ENCODE measurements around the gene AHRR.

AHRR gene

DNA sequence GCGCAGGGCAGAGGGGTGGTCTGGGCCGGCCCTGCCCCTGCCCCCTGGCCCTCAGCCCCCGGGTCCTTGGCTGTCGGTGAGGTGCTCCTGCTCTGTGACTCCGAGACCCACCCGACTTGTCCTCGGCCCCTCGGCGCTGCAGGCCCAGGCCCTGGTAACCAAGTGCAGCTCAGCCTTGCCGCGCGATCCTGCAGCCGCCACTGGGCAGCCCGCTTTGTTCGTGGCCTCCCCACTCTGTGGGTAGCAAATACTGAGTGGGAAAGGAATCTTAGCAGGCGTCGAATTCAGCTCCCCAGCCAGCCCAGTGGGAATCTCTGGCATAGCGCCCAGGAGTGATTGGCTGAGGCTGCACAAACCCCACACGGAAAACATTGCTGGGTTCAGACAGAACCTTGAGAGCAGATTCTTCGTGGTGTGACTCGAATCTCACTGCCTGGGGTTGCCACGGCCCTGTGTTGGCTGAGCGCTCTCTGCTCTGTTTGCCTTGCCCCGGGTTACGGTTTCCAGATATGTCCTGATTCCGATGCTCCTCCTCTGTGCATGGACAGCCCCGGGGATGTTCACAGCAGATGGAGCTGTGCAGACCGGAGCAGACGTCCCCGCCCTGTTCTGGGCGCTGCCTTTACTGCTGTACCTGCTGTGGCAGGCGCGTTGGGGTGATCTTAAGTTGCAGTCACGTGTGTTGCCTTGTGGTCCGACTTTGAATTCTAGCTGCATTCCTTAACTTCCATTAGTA, 108.1 kb downstream of the AHRR start:
- no peak for DNase-seq (ENCODE audit: low read depth)

DNA sequence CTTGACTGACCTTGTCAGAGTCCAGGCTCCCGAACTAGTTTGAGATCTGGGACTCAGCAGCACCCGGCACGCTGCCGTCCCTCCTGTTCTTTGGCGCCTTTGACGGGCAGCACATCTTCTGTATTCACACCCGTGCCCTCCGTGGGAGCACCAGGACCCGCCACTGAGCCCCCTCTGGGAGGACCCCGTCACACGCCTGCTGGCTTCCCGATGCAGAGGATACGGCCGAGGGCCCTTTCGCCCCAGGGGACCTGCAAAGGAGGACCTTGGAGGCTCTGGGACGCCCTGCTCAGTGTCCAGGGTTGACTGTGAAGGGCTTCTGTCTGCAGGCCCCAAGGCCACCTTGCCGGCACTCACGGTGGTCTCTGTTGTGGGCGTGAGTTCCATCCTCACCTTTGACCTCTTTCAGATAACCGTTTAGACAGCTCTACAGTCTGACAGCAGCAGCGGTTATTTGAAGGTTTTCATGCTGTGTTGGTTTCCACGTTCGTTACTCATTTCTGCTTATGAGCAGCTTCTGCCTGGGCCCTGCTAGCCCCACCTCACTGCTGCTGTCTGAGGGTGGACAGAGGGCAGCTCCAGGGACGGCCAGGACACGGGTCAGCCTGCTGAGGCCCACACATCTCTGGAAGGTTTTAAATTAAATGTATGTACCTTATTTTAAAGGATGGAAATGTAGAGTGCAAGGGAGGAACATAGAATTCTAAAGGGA, 108.9 kb downstream of the AHRR start:
- no peak for DNase-seq (ENCODE audit: low read depth)

DNA sequence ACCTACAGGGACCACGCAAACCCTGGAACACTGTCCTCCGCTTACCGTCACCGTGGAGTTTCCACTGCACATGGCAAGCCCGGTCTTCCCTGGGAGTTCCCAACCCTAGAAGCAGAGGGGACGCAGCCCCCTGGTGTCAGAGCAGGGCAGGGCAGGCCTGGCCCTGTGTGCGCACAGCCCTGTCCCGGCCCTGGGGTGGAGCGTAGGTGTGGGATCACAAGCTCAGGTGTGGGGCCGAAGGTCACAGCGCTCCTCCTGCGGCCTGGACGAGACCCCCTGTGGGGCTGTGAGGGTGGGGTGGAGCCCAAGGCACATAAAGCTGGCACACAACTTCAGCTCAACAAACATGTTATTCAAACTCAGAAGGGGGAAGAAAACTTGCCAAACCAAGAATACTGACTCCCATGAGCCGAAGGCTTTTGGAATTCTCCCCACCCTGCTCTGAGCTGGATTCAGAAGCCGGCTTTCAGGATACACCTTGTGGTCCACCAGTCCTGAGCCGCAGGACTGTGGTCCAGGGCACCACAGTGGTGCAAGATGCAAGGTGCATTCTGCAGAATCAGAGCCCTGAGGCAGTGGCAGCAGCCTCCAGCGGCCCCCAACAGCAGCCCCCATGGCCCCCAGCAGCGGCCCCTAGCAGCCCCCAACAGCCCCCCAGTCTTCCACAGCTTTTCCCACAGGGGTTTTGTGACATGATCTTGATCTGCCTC, 109.6 kb downstream of the AHRR start:
- peak; percentile 29 for DNase-seq (ENCODE audit: low read depth)

DNA sequence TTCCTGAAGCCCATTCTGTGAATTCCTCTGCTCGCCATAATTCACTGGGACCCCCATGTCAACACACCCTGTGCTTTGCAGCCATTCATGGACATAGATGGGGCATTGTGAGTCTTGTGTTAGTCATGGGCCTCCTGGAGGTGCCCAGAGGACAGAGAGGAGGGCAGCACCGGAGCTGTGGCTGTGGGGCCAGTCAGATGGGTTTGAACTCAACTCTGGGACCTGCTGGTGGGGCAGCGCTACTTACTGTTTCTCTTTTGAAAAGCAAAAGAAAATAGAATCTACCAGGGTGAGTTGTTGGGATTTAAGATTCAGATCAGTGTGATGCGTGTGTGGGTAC, 110.2 kb downstream of the AHRR start:
- no peak for DNase-seq (ENCODE audit: low read depth)

DNA sequence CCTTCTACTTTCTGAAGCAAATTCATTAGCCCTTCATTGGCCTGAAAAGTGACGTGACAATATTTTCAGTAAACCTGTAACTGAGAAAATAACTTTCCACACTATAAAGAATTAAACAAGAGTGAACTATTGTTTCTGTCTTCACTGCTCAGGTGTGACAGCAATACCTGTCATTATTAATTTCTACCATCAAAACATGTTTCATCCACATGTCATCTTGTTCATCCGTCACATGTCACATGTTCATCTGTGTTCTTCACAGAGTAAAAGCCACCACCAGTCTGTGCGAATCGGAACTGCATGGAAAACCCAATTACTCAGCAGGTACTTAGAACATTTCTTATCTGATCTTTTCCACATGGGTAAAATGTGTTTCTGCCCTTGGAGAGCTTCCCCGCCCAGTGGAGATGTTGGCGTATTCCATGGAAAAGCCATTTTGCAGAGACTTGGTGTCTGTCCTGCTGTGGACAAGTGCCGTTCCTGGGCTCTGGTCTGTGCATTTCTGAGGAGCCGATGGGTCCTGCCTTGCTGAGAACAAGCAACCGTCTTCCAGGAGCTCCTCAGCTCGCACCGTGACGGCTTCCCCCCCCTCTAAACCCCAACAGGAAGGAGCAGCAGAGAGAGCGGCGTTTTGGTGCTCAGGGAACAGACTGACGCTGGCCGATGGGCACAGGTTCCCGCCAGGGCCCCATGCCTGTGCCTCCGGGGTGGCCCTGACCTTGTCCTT, 110.8 kb downstream of the AHRR start:
- no peak for DNase-seq (ENCODE audit: low read depth)

DNA sequence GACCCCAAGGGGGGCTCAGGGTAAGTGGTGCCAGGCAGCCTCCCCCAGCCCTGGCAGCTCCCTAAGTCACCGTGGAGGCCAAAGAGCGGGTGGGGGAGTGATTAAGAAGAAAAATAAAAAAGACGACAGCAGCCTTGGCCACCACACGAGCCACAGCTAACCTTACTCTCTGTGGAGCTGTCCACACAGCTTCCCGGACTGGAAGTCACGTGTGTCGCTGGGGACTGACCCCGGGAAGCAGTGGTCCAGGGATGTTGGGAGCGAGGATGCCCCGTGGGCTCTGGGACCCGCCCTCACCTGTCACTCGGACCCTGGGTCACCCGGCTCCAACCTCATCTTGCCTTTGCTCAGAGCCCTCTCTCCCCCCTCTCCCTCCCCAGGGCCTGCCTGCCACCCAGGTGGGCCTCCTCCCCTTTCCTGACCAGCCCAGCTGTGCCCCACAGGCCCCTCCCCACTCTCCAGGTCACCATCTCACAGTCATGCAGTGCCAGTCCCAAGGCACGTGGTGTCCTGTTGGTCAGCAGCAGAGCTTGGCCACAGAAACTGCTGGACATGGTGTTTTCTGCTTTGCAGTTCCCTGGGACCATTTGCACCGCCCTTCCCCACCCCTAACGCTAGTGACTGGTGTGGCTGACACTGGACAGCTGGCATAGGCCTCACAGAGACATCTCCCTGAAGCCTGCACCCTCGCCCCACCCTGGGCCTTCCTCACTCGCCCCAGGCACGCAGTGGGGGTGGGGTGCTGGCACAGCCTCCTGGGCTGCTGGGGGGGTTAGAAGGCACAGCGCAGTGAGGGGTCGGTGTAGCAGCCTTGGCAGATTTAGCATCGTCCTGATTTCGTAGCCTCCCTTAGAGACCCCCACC, 111.6 kb downstream of the AHRR start:
- DNase-seq (ENCODE audit: low read depth): no peak

DNA sequence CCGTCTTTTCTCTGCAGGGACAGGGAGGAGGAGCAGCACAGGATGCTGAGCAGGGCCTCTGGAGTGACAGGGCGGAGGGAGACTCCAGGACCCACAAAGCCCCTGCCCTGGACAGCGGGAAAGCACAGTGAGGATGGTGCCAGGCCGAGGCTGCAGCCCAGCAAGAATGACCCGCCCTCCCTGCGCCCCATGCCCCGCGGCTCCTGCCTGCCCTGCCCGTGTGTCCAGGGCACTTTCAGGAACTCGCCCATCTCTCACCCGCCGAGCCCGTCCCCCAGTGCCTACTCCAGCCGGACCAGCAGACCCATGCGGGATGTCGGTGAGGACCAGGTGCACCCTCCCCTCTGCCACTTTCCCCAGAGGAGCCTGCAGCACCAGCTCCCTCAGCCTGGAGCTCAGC, 112.3 kb downstream of the AHRR start:
- DNase-seq (ENCODE audit: low read depth): no peak

DNA sequence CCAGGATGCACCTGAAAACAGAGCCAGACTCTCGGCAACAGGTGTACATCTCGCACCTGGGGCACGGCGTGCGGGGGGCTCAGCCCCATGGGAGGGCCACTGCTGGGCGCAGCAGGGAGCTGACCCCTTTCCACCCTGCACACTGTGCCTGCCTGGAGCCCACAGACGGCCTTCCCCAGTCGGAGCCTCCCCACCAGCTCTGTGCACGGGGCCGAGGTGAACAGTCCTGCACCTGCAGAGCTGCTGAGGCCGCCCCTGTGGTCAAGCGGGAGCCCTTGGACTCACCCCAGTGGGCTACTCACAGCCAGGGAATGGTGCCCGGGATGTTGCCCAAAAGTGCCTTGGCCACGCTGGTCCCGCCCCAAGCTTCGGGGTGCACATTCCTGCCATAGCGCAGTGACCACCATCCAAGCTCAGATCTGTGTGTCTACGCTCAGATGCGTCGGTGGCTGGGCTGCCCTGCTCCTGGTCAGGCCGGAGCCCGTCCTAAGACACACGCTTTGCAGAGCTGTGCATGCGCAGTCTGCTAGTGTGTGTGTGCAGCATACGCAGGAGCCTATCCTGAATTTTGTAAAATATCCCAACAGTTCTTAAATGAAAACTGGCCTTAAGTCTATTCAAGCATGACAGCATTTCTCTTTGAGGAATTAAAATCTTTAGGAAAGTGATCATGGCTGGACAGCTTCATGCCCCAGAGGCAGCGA, 113.1 kb downstream of the AHRR start:
- no peak for DNase-seq (ENCODE audit: low read depth)

DNA sequence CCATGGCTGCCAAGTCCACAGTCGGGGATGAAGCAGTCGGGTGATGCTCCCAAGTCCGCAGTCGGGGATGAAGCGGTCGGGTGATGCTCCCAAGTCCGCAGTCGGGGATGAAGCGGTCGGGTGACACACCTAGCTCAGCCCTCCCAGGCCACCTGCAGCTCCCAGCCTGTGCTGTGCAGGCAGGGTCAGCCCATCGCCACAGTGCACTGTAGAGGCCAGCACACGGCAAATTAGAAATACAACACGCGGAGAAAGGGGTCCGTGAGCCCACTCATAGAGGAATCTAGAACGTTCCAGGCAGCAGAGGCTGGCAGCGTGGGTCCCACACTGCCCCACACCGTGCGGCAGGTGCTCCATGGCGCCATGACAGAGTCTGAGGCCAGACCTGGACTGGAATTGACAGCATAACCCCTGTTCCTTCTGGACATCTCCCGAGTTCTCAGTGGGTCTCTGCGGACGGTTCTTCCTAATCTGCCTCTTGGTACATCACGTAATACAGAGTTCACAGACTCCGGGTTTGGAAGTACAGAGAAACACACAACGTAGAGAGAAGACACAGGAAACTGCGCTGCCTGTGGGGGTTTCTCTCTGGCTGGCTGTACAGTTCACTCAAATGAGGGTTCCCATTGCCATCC, 113.8 kb downstream of the AHRR start:
- DNase-seq (ENCODE audit: low read depth): no peak

DNA sequence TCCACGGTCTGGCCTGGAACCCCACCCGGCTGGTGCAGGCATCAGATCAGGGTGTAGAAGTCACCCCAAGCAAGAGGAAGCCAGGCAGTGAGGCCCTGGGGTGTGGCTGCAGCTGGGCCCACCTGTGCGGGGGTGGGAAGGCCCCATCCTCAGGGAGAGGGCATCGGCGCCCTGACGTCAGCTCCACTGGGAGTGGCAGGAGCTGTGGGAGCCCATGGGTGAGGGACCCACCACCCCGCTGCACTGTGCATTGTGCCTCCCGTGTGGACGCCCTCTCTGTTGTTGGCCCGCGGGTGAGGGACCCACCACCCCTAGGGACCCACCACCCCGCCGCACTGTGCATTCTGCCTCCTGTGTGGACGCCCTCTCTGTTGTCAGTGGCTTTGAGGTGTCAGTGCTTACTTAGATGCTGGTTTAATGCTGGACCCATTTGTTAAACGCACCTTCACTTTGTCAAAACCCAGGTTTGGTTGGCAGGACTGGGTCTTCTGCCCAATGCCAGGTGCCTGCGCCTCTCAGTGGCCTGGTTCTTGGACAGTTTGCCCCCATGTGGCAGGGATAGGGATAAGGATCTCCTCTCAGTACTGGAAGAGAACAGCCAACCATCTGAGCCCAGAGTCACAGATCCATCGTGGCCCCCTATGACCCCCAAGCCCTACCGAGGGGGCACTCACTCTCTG, 114.6 kb downstream of the AHRR start:
- no peak for DNase-seq (ENCODE audit: low read depth)

DNA sequence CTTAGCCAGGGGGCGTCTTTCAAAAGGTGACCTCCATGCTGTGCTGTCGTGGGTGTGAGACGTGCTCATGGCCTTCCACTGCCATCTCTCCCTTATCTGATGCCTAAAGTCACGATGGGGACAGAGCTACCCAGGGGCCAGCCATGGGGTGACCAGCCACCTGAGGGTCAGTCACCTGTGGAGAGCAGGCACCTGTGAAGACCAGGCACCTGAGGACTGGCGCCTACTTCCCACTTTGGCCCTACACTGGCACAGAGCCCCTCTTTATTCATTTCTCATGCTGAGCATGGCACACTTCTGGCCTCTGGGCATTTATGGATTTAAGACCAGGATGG, 115.1 kb downstream of the AHRR start:
- DNase-seq (ENCODE audit: low read depth): no peak

DNA sequence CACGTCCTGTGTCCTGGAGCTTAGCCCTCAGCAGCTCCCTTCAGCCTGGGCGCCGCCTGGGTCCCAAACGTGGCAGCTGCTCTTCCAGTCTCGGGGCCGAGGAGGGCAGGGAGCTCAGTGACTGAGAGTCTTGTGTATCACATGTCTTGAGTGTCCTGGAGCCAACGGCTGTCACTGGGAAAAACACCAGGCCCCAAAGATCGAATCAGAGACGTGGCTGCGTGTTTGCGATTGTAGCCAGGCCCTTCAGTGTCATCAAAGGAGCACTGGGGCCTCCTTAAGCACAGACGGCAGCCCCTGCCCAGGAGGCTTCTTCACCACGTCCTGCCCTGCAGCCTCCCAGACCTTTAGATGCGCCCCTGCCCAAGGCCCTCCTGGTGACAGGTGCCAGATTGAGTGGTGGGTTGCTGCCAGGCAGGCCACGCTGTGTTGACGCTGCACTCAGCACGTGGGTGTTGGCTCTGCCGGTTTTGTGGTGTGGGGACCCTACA, 115.8 kb downstream of the AHRR start:
- no peak for DNase-seq (ENCODE audit: low read depth)

DNA sequence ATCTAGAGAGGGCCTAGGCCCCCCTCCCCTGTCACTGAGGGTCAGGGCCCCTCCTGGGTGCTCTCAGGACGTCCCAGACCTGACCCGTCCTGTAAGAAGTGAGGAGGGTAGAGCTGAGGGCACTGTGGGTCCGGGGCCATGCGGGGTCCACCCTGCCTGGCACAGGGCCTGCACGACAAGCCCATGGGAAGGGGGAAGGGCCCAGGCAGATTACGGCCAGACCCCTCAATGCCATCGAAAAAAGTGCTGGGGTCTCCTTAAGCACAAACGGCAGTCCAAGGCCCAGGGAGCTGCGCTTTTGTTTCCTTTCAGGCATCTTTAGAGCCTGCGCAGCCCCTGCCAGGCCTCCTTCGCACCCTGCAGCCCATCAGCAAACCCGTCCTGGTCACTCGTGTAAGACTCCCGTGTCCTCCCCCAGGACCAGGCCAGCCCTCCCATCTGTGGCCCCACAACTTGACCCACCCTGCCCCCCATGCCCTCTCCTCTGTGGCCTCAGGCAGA, 117.0 kb downstream of the AHRR start:
- no peak for DNase-seq (ENCODE audit: low read depth)

DNA sequence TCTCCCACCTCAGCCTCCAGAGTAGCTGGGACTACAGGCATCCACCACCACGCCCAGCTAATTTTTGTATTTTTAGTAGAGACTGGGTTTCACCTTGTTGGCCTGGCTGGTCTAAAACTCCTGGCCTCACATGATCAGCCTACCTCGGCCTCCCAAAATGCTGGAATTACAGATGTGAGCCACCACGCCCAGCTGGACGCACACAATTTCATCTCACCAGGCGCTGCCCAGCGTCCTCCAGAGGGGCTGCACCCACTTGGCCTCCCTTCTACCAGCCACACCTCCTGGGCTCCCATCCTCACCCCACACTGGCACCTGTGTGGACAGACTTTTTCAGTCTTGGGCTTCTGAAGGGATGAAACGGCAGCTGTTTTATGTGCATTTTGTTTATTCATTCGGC, 117.7 kb downstream of the AHRR start:
- DNase-seq (ENCODE audit: low read depth): no peak

DNA sequence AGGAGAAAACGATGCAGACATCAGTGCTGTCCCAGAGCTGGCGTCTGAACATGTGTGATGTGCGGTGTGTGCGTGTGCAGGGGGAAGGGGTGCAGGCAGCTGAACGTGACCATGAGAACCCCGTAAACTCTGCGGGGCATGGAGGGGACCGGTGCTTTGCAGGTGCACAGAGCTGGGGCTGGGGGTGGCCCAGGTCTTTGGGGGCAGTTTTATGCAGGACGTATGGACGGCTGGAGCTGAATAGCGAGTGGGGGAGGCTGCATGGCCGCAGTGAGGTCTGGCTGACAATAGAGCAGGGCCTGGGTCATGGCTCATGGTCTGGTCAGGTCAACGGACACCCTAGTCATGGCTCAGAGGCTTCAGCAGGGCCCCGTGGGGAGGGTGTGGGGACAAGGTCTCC, 118.1 kb downstream of the AHRR start:
- DNase-seq (ENCODE audit: low read depth): no peak

DNA sequence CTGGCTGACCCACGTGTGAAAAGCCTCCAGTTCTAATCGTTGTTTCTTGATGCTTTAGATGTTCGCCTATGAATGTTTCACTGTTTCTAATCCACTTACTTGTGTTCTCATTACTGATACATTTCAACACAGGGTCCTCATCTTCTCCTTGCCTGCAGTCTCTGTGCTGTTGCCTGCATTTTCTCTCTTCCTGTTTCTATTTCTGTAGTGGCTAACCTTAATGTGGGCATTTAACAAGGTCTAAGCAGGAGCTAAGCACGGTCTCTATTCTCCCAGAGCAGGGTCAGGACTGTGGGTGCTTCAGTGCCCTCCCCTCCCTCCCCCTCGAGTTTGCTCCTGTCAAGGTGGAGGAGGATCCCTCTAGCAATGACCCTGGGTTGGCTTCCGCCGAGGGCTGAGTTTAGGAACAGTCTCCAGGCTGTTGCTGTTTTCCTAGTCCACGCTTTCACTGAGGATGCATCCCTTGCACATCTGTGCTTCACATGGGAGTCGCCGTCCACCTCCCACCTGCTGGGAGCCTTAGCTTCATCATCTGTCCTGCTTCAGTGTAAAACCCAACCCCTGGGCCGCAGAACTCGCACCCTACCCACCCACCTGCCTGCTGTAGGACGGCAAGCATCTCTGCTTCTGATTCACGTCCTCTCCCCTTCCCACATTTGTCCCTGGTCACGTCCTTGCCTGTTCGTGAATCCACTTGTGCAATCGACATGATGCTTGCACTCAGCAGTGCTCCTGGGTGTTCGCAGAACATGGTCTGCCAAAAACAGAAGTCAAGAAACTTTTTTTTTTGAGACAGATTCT, 119.1 kb downstream of the AHRR start:
- no peak for DNase-seq (ENCODE audit: low read depth)

DNA sequence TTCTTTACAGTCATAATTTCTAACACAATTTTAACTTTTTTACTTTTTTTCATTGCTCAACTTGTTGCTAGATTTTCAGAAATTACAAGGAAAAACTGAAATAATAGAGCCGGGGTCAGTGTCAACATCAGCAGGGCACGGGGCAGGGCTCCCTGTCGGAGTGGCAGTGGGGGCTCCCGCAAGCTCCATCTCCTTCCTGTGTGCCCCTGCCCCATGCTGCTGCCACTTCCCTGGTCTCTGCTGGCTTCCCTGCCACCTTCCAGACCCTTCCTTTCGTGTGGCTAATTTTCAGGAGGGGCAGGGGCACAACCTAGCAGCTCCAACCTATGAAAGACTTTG, 120.5 kb downstream of the AHRR start:
- no peak for DNase-seq (ENCODE audit: low read depth)

DNA sequence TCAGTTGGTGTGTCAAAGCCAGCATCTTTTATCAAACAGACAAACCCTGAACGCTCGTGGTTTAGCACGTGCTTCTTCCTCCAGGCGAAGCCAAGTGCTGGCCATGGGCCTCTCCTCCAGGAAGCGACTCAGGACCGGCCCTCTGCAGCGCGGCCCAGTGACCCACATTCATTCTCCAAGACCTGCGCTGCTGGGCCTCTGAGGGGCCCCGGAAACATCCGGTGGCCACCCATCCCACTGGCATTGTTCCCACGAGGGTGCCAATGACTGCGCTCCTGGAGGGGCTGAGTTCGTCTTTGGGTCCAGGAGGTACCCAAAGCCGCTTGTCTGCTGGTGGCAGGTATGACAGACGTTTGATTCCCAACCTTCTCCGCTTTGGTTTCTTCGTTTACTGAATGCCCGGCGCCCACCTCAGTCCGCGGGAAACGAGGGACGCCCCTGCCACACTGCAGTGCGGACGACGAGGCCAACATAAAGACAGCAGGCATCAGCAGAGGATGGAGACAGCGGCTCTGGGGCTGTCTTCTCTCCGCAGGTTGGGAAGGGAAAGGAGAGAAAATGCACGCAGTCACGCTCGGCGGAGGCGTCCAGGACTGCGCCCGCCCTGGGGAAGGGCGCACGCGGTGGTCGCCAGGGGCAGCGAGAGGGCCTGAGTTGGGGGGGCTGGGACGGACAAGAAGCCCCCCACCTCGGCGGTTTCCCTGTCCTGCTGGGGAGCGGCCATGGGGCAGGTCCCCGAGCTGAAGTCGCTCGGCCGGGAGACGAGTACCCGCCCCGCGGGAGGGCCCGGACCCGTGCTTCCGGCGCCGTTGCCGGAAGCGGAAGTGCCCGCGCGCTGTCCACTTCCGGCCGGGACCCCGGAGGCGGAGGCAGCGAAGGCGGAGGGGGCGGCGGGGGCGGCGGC, 121.1 kb downstream of the AHRR start, which contains the start of gene EXOC3:
TSS of gene EXOC3 (plus strand) at position 842 of the 904 bp plus-strand sequence. CDS start 3,030 bp downstream, outside the sequence.
- DNase-seq (ENCODE audit: low read depth): peak; percentile 63
